Gastrocnemius medialis (tissue), 4 donors: ENCODE measurements around the gene NEB. TPM values are rescaled to one million over a fixed set of nuclear protein-coding genes. Genes with fewer than 3 reads are reported as not detected.

ENCODE experiments used
- ATAC-seq, 2 donors: fragments of 150-250 bp; one replicate each; pipeline ENCODE4 v1.9.1; 2016
- DNase-seq, 2 donors: peaks; one replicate each; pipeline ENCODE4 v3.0.0-alpha.2; 2019
- H3K27ac ChIP-seq, 4 donors: fragments of 200-600 bp; sonication (generic); 1 replicate in 1 of 4; 2 replicates in 3 of 4; pipeline ENCODE4 v1.5.1; 2016 to 2018; ENCODE audit warnings: mild to moderate bottlenecking in 2 of 4, moderate library complexity in 1 of 4
- H3K27me3 ChIP-seq, 3 donors: fragments of 200-600 bp; sonication (generic) in 2 of 3; 1 replicate in 1 of 3; 2 replicates in 2 of 3; pipeline versions ENCODE4 v1.5.1 to v1.6.0; 2016 to 2019; ENCODE audit warnings: mild to moderate bottlenecking in 1 of 3, moderate library complexity in 1 of 3
- H3K36me3 ChIP-seq, 2 donors: fragments of 200-600 bp; sonication (generic) in 1 of 2; one replicate each; pipeline ENCODE4 v1.5.1; 2017 to 2018
- H3K4me1 ChIP-seq, 2 donors: fragments of 200-600 bp; sonication (generic) in 1 of 2; one replicate each; pipeline ENCODE4 v1.5.1; 2016 to 2017; ENCODE audit warnings: mild to moderate bottlenecking in 2 of 2
- H3K4me3 ChIP-seq, 4 donors: fragments of 200-600 bp; sonication (generic) in 3 of 4; 1 replicate in 1 of 4; 2 replicates in 3 of 4; pipeline ENCODE4 v1.5.1; 2016 to 2019; ENCODE audit warnings: mild to moderate bottlenecking in 2 of 4
- H3K9me3 ChIP-seq, 3 donors: fragments of 200-600 bp; sonication (generic) in 2 of 3; 1 replicate in 1 of 3; 2 replicates in 2 of 3; pipeline ENCODE4 v1.5.1; 2016 to 2019
- CTCF ChIP-seq, 5 experiments: fragments of 450-650 bp in 3 of 5; fragments of 200-600 bp in 2 of 5; sonication (generic) in 2 of 5; IDR thresholded peaks in 4 of 5; conservative IDR thresholded peaks in 1 of 5; 1 replicate in 4 of 5; 2 replicates in 1 of 5; pipeline ENCODE4 v1.5.1; 2016 to 2019; ENCODE audit warnings: antibody characterized with exemption in 5 of 5, mild to moderate bottlenecking in 3 of 5, moderate library complexity in 3 of 5
- POLR2A ChIP-seq, 2 donors: fragments of 450-650 bp; IDR thresholded peaks; one replicate each; pipeline ENCODE4 v1.6.1; 2017; ENCODE audit warnings: antibody characterized with exemption in 2 of 2, mild to moderate bottlenecking in 2 of 2, moderate library complexity in 2 of 2
- in situ Hi-C, 4 donors: fragments of 200-750 bp; cut with MboI; loops; one replicate each; pipeline versions ENCODE4 v1.15.0 to v1.8.0; 2017; ENCODE audit warnings: low sequenced_read_pairs in 4 of 4
- intact Hi-C: fragments of 100-400 bp; cut with DNase I; formaldehyde crosslinking; loops from one replicate; pipeline ENCODE4 v1.15.1; 2023; ENCODE audit warnings: low total_unique reads
- total RNA-seq, 4 donors: library from RNA; depleted of rRNA; stranded (reverse); fragments of >200 nt; gene quantifications; one replicate each; pipeline versions ENCODE4 v1.1.0 to v1.2.3, GENCODE V29; 2016

The NEB gene
- total RNA-seq, 4 donors from 2014 or later = 6,824 to 7,704 (median 7,108) TPM

GRCh38 chr2:151439127-151439526, 295.1 kb downstream of the NEB start:
- H3K4me3 ChIP-seq = no peak overlapping the region
- H3K9me3 ChIP-seq = no peaks in the 10 kb centered on the region
- no peak for ATAC-seq
- in situ Hi-C loops (loop anchor here in 1 of 4 donors (25.0 kb wide), 1 partner anchor 1852 kb away; the partner anchor contains the start of gene MMADHC), intact Hi-C loops (no loop called here)
- peaks cover 10 to 72% of the 10 kb centered on the region in 2 donors for H3K36me3 ChIP-seq
- DNase-seq = no peak
- TF ChIP-seq CTCF (IDR thresholded peaks at IDR 0.05 in 4 of 5, conservative IDR thresholded peaks at IDR 0.05 in 1 of 5) = no peak
- no peaks in the 10 kb centered on the region for H3K27me3 ChIP-seq
- H3K4me1 ChIP-seq = no peaks in the 10 kb centered on the region
- no peak overlapping the region for H3K27ac ChIP-seq

GRCh38 chr2:151438506-151438905, 295.8 kb downstream of the NEB start:
- no peak for TF ChIP-seq POLR2A (IDR thresholded peaks at IDR 0.05)
- no peak for TF ChIP-seq CTCF (IDR thresholded peaks at IDR 0.05 in 4 of 5, conservative IDR thresholded peaks at IDR 0.05 in 1 of 5)
- in situ Hi-C loops (loop anchor here in 1 of 4 donors (25.0 kb wide), 1 partner anchor 1851 kb away; the partner anchor contains the start of gene MMADHC), intact Hi-C loops (no loop called here)
- no peaks in the 10 kb centered on the region for H3K4me1 ChIP-seq
- no peaks in the 10 kb centered on the region for H3K27me3 ChIP-seq
- DNase-seq = no peak
- H3K9me3 ChIP-seq = no peaks in the 10 kb centered on the region
- peaks cover 10 to 72% of the 10 kb centered on the region in 2 donors for H3K36me3 ChIP-seq
- no peak overlapping the region for H3K27ac ChIP-seq
- ATAC-seq = no peak
- no peak overlapping the region for H3K4me3 ChIP-seq

GRCh38 chr2:151437630-151438029, 296.6 kb downstream of the NEB start:
- no peaks in the 10 kb centered on the region for H3K4me1 ChIP-seq

More at GRCh38 chr2:151437630-151438029, 296.6 kb downstream of the NEB start:
- H3K9me3 ChIP-seq = no peaks in the 10 kb centered on the region
- no peak overlapping the region for H3K4me3 ChIP-seq
- no peak overlapping the region for H3K27ac ChIP-seq
- peaks cover 10 to 81% of the 10 kb centered on the region in 2 donors for H3K36me3 ChIP-seq
- no peak for ATAC-seq
- no peaks in the 10 kb centered on the region for H3K27me3 ChIP-seq
- intact Hi-C loops (no loop called here), in situ Hi-C loops (loop anchor here in 1 of 4 donors (25.0 kb wide), 1 partner anchor 1850 kb away; the partner anchor contains the start of gene MMADHC)
- TF ChIP-seq CTCF (IDR thresholded peaks at IDR 0.05 in 4 of 5, conservative IDR thresholded peaks at IDR 0.05 in 1 of 5) (peak; percentile 29 to 75 (median 46)), POLR2A (IDR thresholded peaks at IDR 0.05) (no peak)
- DNase-seq = no peak

Other genes starting within 250 kb of the NEB start
- gene ARL5A, start 93.9 kb upstream of the NEB start, total RNA-seq = 10 to 100 TPM; 45.0 to 81.7 (median 60.6) TPM